IgD-negative memory B cell (primary cell): ENCODE data around the gene BUD23. TPM values are rescaled to one million over a fixed set of nuclear protein-coding genes. Genes with fewer than 3 reads are reported as not detected.

ENCODE experiments used
- H3K27ac Mint-ChIP-seq, 3 donors: one replicate each; pipeline ENCODE4 v1.8.0; 2020 to 2022; ENCODE audit warnings: mild to moderate bottlenecking in 3 of 3, mixed read lengths in 3 of 3, moderate library complexity in 1 of 3
- H3K27me3 Mint-ChIP-seq: one replicate; pipeline ENCODE4 v1.8.0; 2021; ENCODE audit warnings: mixed read lengths
- H3K36me3 Mint-ChIP-seq: one replicate; pipeline ENCODE4 v1.8.0; 2020; ENCODE audit warnings: mild to moderate bottlenecking, mixed read lengths
- H3K4me1 Mint-ChIP-seq, 3 donors: one replicate each; pipeline ENCODE4 v1.8.0; 2020 to 2022; ENCODE audit warnings: mixed read lengths in 3 of 3, mild to moderate bottlenecking in 1 of 3
- H3K4me3 Mint-ChIP-seq, 4 donors: one replicate each; pipeline ENCODE4 v1.8.0; 2020 to 2022; ENCODE audit warnings: mild to moderate bottlenecking in 4 of 4, mixed read lengths in 4 of 4, moderate library complexity in 3 of 4
- H3K9me3 Mint-ChIP-seq, 3 donors: one replicate each; pipeline ENCODE4 v1.8.0; 2020 to 2021; ENCODE audit warnings: mixed read lengths in 3 of 3, mild to moderate bottlenecking in 1 of 3
- polyA plus RNA-seq: library from polyadenylated mRNA; unstranded; fragments of 300-500 nt; fragmentation: Illumina TruSeq; gene quantifications from one replicate; pipeline ENCODE4 v1.2.3, GENCODE V29; 2021

Gene BUD23
- polyA plus RNA-seq, 1 donor from 2014 or later: 137 TPM

- no peaks in the 10 kb centered on the region for H3K4me1 Mint-ChIP-seq
- peaks cover 9% of the 10 kb centered on the region for H3K27me3 Mint-ChIP-seq
- H3K27ac Mint-ChIP-seq: no peak overlapping the region
- no peak overlapping the region for H3K4me3 Mint-ChIP-seq
- H3K36me3 Mint-ChIP-seq: no peaks in the 10 kb centered on the region
- no peaks in the 10 kb centered on the region for H3K9me3 Mint-ChIP-seq
Measured at GRCh38 chr7:73728551-73728950, 45.2 kb downstream of the BUD23 start.

- Mint-ChIP-seq H3K9me3 (no peaks in the 10 kb centered on the region), H3K4me3 (peak overlapping the region in 1 of 4 donors; percentile 7), H3K36me3 (no peaks in the 10 kb centered on the region), H3K4me1 (peaks cover 3 to 6% (median 4%) of the 10 kb centered on the region in 3 donors), H3K27ac (no peak overlapping the region), H3K27me3 (peaks cover 9% of the 10 kb centered on the region)
Measured at GRCh38 chr7:73730485-73730884, 47.1 kb downstream of the BUD23 start.

GRCh38 chr7:73732397-73732796 is 49.0 kb downstream of the BUD23 start:
- no peaks in the 10 kb centered on the region for H3K9me3 Mint-ChIP-seq
- H3K4me1 Mint-ChIP-seq: peaks cover 3 to 6% (median 4%) of the 10 kb centered on the region in 3 donors
- no peaks in the 10 kb centered on the region for H3K36me3 Mint-ChIP-seq
- peak overlapping the region in 1 of 4 donors; percentile 39 for H3K4me3 Mint-ChIP-seq
- peaks cover 9% of the 10 kb centered on the region for H3K27me3 Mint-ChIP-seq
- H3K27ac Mint-ChIP-seq: no peak overlapping the region

- H3K27ac Mint-ChIP-seq: peak overlapping the region; percentile 41 to 92 (median 57)
- no peaks in the 10 kb centered on the region for H3K27me3 Mint-ChIP-seq
- no peaks in the 10 kb centered on the region for H3K9me3 Mint-ChIP-seq
- H3K4me1 Mint-ChIP-seq: peaks cover 4 to 11% (median 7%) of the 10 kb centered on the region in 3 donors
- H3K36me3 Mint-ChIP-seq: no peaks in the 10 kb centered on the region
- H3K4me3 Mint-ChIP-seq: peak overlapping the region in 1 of 4 donors; percentile 33
Measured at GRCh38 chr7:73734619-73735527, 51.5 kb downstream of the BUD23 start.

- Mint-ChIP-seq H3K4me3 (no peak overlapping the region), H3K9me3 (no peaks in the 10 kb centered on the region), H3K27ac (no peak overlapping the region), H3K27me3 (no peaks in the 10 kb centered on the region), H3K4me1 (peaks cover 4 to 11% (median 7%) of the 10 kb centered on the region in 3 donors), H3K36me3 (no peaks in the 10 kb centered on the region)
Measured at GRCh38 chr7:73735528-73735905, 52.1 kb downstream of the BUD23 start.

- H3K27ac Mint-ChIP-seq: no peak overlapping the region
- H3K4me3 Mint-ChIP-seq: peak overlapping the region; percentile 21 to 90 (median 73)
- H3K4me1 Mint-ChIP-seq: peaks cover 4 to 11% (median 8%) of the 10 kb centered on the region in 3 donors
- no peaks in the 10 kb centered on the region for H3K9me3 Mint-ChIP-seq
- H3K27me3 Mint-ChIP-seq: no peaks in the 10 kb centered on the region
- no peaks in the 10 kb centered on the region for H3K36me3 Mint-ChIP-seq
Measured at GRCh38 chr7:73736885-73737284, 53.5 kb downstream of the BUD23 start.

- no peaks in the 10 kb centered on the region for H3K27me3 Mint-ChIP-seq
- H3K9me3 Mint-ChIP-seq: no peaks in the 10 kb centered on the region
- no peaks in the 10 kb centered on the region for H3K36me3 Mint-ChIP-seq
- H3K4me1 Mint-ChIP-seq: peaks cover 4 to 11% (median 8%) of the 10 kb centered on the region in 3 donors
- H3K4me3 Mint-ChIP-seq: peak overlapping the region; percentile 90 to 96 (median 92)
- H3K27ac Mint-ChIP-seq: peak overlapping the region; percentile 31 to 83 (median 78)
Measured at GRCh38 chr7:73737491-73738219, 54.3 kb downstream of the BUD23 start.

- Mint-ChIP-seq H3K9me3 (no peaks in the 10 kb centered on the region), H3K27ac (peak overlapping the region; percentile 31 to 83 (median 78)), H3K4me3 (peak overlapping the region; percentile 90 to 96 (median 92)), H3K4me1 (peaks cover 4 to 11% (median 8%) of the 10 kb centered on the region in 3 donors), H3K36me3 (no peaks in the 10 kb centered on the region), H3K27me3 (no peaks in the 10 kb centered on the region)
Measured at GRCh38 chr7:73738220-73738611, 54.8 kb downstream of the BUD23 start.

GRCh38 chr7:73738612-73739386 is 55.4 kb downstream of the BUD23 start, which contains the start of gene ABHD11:
TSS of gene ABHD11 (minus strand) at chr7:73738802. CDS start at chr7:73738770, 32 bp downstream.
- Mint-ChIP-seq H3K4me1 (peaks cover 4 to 11% (median 8%) of the 10 kb centered on the region in 3 donors), H3K27me3 (no peaks in the 10 kb centered on the region), H3K9me3 (no peaks in the 10 kb centered on the region), H3K4me3 (peak within 1 kb of the TSS; percentile 90 to 96 (median 92)), H3K36me3 (no peaks in the 10 kb centered on the region), H3K27ac (peak within 1 kb of the TSS; percentile 69 to 94 (median 78))

GRCh38 chr7:73739387-73739767 is 56.0 kb downstream of the BUD23 start:
- no peaks in the 10 kb centered on the region for H3K9me3 Mint-ChIP-seq

GRCh38 chr7:73740212-73740611 is 56.8 kb downstream of the BUD23 start:
- Mint-ChIP-seq H3K27ac (peak overlapping the region in 1 of 3 donors; percentile 51), H3K4me1 (peaks cover 0 to 5% (median 5%) of the 10 kb centered on the region in 3 donors), H3K9me3 (no peaks in the 10 kb centered on the region), H3K27me3 (no peaks in the 10 kb centered on the region), H3K36me3 (peaks cover 2% of the 10 kb centered on the region), H3K4me3 (peak overlapping the region in 3 of 4 donors; percentile 52 to 91 (median 65))

More at GRCh38 chr7:73739387-73739767, 56.0 kb downstream of the BUD23 start:
- Mint-ChIP-seq H3K27me3 (no peaks in the 10 kb centered on the region), H3K4me3 (peak overlapping the region; percentile 90 to 96 (median 92)), H3K27ac (peak overlapping the region; percentile 69 to 94 (median 78)), H3K36me3 (peaks cover 2% of the 10 kb centered on the region), H3K4me1 (peaks cover 4 to 11% (median 8%) of the 10 kb centered on the region in 3 donors)

- no peaks in the 10 kb centered on the region for H3K27me3 Mint-ChIP-seq
- peaks cover 2% of the 10 kb centered on the region for H3K36me3 Mint-ChIP-seq
- H3K4me3 Mint-ChIP-seq: peak overlapping the region in 3 of 4 donors; percentile 52 to 91 (median 65)
- peaks cover 0 to 5% (median 5%) of the 10 kb centered on the region in 3 donors for H3K4me1 Mint-ChIP-seq
- peak overlapping the region in 1 of 3 donors; percentile 51 for H3K27ac Mint-ChIP-seq
- H3K9me3 Mint-ChIP-seq: no peaks in the 10 kb centered on the region
Measured at GRCh38 chr7:73740771-73741170, 57.4 kb downstream of the BUD23 start.

- H3K27ac Mint-ChIP-seq: peak overlapping the region in 1 of 3 donors; percentile 32
- H3K4me3 Mint-ChIP-seq: peak overlapping the region in 1 of 4 donors; percentile 7
Measured at GRCh38 chr7:73741600-73741999, 58.2 kb downstream of the BUD23 start.

GRCh38 chr7:73742338-73742752 is 58.9 kb downstream of the BUD23 start:
- Mint-ChIP-seq H3K9me3 (no peaks in the 10 kb centered on the region), H3K4me3 (peak overlapping the region in 1 of 4 donors; percentile 7), H3K27me3 (no peaks in the 10 kb centered on the region), H3K36me3 (peaks cover 2% of the 10 kb centered on the region), H3K4me1 (peaks cover 0 to 5% (median 5%) of the 10 kb centered on the region in 3 donors), H3K27ac (peak overlapping the region in 2 of 3 donors; percentile 32 to 53)

More at GRCh38 chr7:73741600-73741999, 58.2 kb downstream of the BUD23 start:
- Mint-ChIP-seq H3K4me1 (peaks cover 0 to 5% (median 5%) of the 10 kb centered on the region in 3 donors), H3K9me3 (no peaks in the 10 kb centered on the region), H3K27me3 (no peaks in the 10 kb centered on the region), H3K36me3 (peaks cover 2% of the 10 kb centered on the region)
